GM12878 (cell line): Measurements from ENCODE around the gene PTPRN2. TPM values are rescaled to one million over a fixed set of nuclear protein-coding genes. Genes with fewer than 3 reads are reported as not detected.

Experiments used
- ATAC-seq: fragments of 200-7000 bp; cut with Tn5 transposase; 3 replicates; pipeline ENCODE4 v1.9.1; 2020; ENCODE audit warnings: mild to moderate bottlenecking, moderate library complexity
- BruUV-seq: library from RNA; stranded (reverse); fragments of 400-500 nt; replicated peaks from 2 replicates; lab custom pipeline; 2021; lab: Mats Ljungman, UMichigan
- CTCF ChIA-PET: fragments of 300-600 bp; sonication (Branson Sonifier 250); formaldehyde crosslinking; extraction: SDS; loops from one replicate; lab custom pipeline; 2021; ENCODE audit warnings: inconsistent platforms; lab: Yijun Ruan, JAX
- POLR2A ChIA-PET: fragments of 350-600 bp; formaldehyde crosslinking; extraction: SDS; loops from one replicate; lab custom pipeline; 2021; ENCODE audit warnings: inconsistent platforms; lab: Charles Lee
- RAD21 ChIA-PET: fragments of 300-600 bp; sonication (Branson Sonifier 250); formaldehyde crosslinking; loops from one replicate; lab custom pipeline; 2023; ENCODE audit warnings: antibody characterized with exemption; ENCODE audit not compliant: unreplicated experiment; lab: Charles Lee
- SMC1A ChIA-PET: fragments of 300-600 bp; sonication (Branson Sonifier 250); formaldehyde crosslinking; loops from one replicate; lab custom pipeline; 2023; ENCODE audit not compliant: unreplicated experiment, uncharacterized antibody; lab: Charles Lee
- DNase-seq: peaks from one replicate; pipeline ENCODE4 v3.0.0-alpha.2; 2011; ENCODE audit warnings: low read depth, low spot score
- FAIRE-seq: peaks from 3 replicates; lab custom pipeline; 2011; peaks lifted over from hg19 to GRCh38; lab: Jason Lieb, UNC
- H2AFZ ChIP-seq: 2 replicates; pipeline ENCODE4 v1.6.0; 2011; ENCODE audit warnings: low read depth, low read length, control low read depth; ENCODE audit not compliant: control insufficient read depth
- H3K27ac ChIP-seq: 2 replicates; pipeline ENCODE4 v1.5.1; 2011; ENCODE audit warnings: control low read depth; ENCODE audit not compliant: control insufficient read depth, insufficient read depth
- H3K27me3 ChIP-seq, 2 experiments: replicated peaks in 1 of 2; 2 replicates each; pipeline versions ENCODE4 v1.6.0 to v1.6.1; 2011; ENCODE audit warnings: low read length in 1 of 2; ENCODE audit not compliant: control insufficient read depth in 2 of 2, insufficient read depth in 2 of 2
- H3K36me3 ChIP-seq, 2 experiments: 2 replicates each; pipeline ENCODE4 v1.5.1; 2011; ENCODE audit warnings: low read length in 1 of 2; ENCODE audit not compliant: control insufficient read depth in 2 of 2, insufficient read depth in 2 of 2
- H3K4me1 ChIP-seq: 2 replicates; pipeline ENCODE4 v1.6.1; 2011; ENCODE audit warnings: mild to moderate bottlenecking, low read length, moderate library complexity, mixed read lengths; ENCODE audit not compliant: control insufficient read depth, insufficient read depth
- H3K4me2 ChIP-seq: 2 replicates; pipeline ENCODE4 v1.6.0; 2011; ENCODE audit warnings: control low read depth; ENCODE audit not compliant: control insufficient read depth, insufficient read depth
- H3K4me3 ChIP-seq: fragments of 200-600 bp; sonication (generic); 2 replicates; pipeline ENCODE4 v1.5.1; 2016
- H3K79me2 ChIP-seq: 2 replicates; pipeline ENCODE4 v1.6.0; 2011; ENCODE audit warnings: low read length; ENCODE audit not compliant: control insufficient read depth, insufficient read depth
- H3K9ac ChIP-seq: 2 replicates; pipeline ENCODE4 v1.8.0; 2011; ENCODE audit warnings: low read length, control low read depth, mixed read lengths; ENCODE audit not compliant: control insufficient read depth, insufficient read depth
- H3K9me3 ChIP-seq: replicated peaks from 3 replicates; pipeline ENCODE4 v1.5.1; 2011; ENCODE audit warnings: mild to moderate bottlenecking, low read length; ENCODE audit not compliant: control insufficient read depth, insufficient read depth
- H4K20me1 ChIP-seq: 2 replicates; pipeline ENCODE4 v1.6.0; 2011; ENCODE audit not compliant: control insufficient read depth, insufficient read depth
- CBX3 ChIP-seq: fragments of 200-600 bp; sonication (generic); IDR thresholded peaks from 2 replicates; pipeline ENCODE4 v1.6.1; 2016; ENCODE audit warnings: low read depth, borderline replicate concordance
- FOXK2 ChIP-seq: fragments of 450-650 bp; IDR thresholded peaks from 2 replicates; pipeline ENCODE4 v1.6.1; 2017; ENCODE audit warnings: mild to moderate bottlenecking, moderate library complexity
- IKZF2 ChIP-seq, 2 experiments: fragments of 450-650 bp; IDR thresholded peaks; 2 replicates each; pipeline ENCODE4 v1.6.1; 2017; ENCODE audit warnings: mild to moderate bottlenecking in 2 of 2, moderate library complexity in 2 of 2
- JUNB ChIP-seq: IDR thresholded peaks from 2 replicates; pipeline ENCODE4 v1.6.1; 2016; ENCODE audit warnings: antibody characterized with exemption, mild to moderate bottlenecking
- POLR2A ChIP-seq: IDR thresholded peaks from 2 replicates; pipeline ENCODE4 v1.6.1; 2011; ENCODE audit warnings: low read depth, mild to moderate bottlenecking, low read length
- RAD51 ChIP-seq: fragments of 450-650 bp; IDR thresholded peaks from 2 replicates; pipeline ENCODE4 v1.6.1; 2016; ENCODE audit warnings: moderate library complexity, mild to moderate bottlenecking, inconsistent platforms
- SMARCA5 ChIP-seq: fragments of 450-650 bp; IDR thresholded peaks from 2 replicates; pipeline ENCODE4 v1.6.1; 2017; ENCODE audit warnings: mild to moderate bottlenecking
- TCF3 ChIP-seq: IDR thresholded peaks from 2 replicates; pipeline ENCODE4 v1.6.1; 2012; ENCODE audit warnings: low read depth, mild to moderate bottlenecking, low read length, borderline replicate concordance; ENCODE audit not compliant: insufficient read depth
- YBX1 ChIP-seq: fragments of 450-650 bp; IDR thresholded peaks from 2 replicates; pipeline ENCODE4 v1.6.1; 2016; ENCODE audit warnings: antibody characterized with exemption
- ZSCAN29 ChIP-seq: fragments of 450-650 bp; IDR thresholded peaks from 2 replicates; pipeline ENCODE4 v1.6.1; 2017; ENCODE audit warnings: mild to moderate bottlenecking, moderate library complexity
- WGBS: methylation state at CpG from one replicate; pipeline ENCODE4 v1.1.6; 2016; ENCODE audit warnings: low lambda C conversion rate; ENCODE audit not compliant: insufficient replicate concordance, insufficient coverage; ENCODE audit errors: missing lambda C conversion rate; 5-methylcytosine and 5-hydroxymethylcytosine counted together
- in situ Hi-C: fragments of 300-500 bp; cut with MboI; formaldehyde crosslinking; loops from 9 replicates; pipeline ENCODE4 v1.14.3; 2018; ENCODE audit warnings: mixed read lengths
- intact Hi-C: fragments of 100-400 bp; cut with micrococcal nuclease; formaldehyde crosslinking; loops from one replicate; pipeline ENCODE4 v1.14.2; 2022; ENCODE audit not compliant: unreplicated experiment
- polyA plus RNA-seq, 11 experiments: library from polyadenylated mRNA; depleted of rRNA in 4 of 11; unstranded in 6 of 11; stranded (reverse) in 5 of 11; fragments of >200 nt; fragmentation: Nextera tagmentation in 4 of 11; fragmentation: Illumina TruSeq in 1 of 11; extraction: Ambion mirVana in 4 of 11; extraction: Trizol in 1 of 11; gene quantifications; 1 replicate in 1 of 11; 2 replicates in 10 of 11; pipeline versions ENCODE4 v1.2.1 to v1.2.3, GENCODE V29; 2011 to 2016; ENCODE audit warnings: inconsistent platforms in 2 of 11, missing spikeins in 2 of 11, low read depth in 1 of 11
- total RNA-seq, 4 experiments: library from RNA; depleted of rRNA in 3 of 4; stranded (reverse); fragments of >200 nt in 3 of 4; fragmentation: Illumina TruSeq in 1 of 4; extraction: Trizol in 1 of 4; gene quantifications; 2 replicates each; pipeline versions ENCODE4 v1.2.1 to v1.2.3, GENCODE V29; 2013 to 2021
- TF ChIP-seq, protein P1 (sequence below): fragments of 450-650 bp; formaldehyde crosslinking; IDR thresholded peaks from 2 replicates; pipeline ENCODE4 v1.5.0; 2022; ENCODE audit warnings: mild to moderate bottlenecking, missing genetic modification characterization
- TF ChIP-seq, protein P2 (sequence below): fragments of 150-350 bp; IDR thresholded peaks from 2 replicates; pipeline ENCODE4 v1.6.1; 2016; ENCODE audit warnings: low read depth, low read length
- TF ChIP-seq, protein P3 (sequence below): fragments of 450-650 bp; IDR thresholded peaks from 2 replicates; pipeline ENCODE4 v1.6.1; 2016; ENCODE audit warnings: mild to moderate bottlenecking, moderate library complexity, borderline replicate concordance

Gene PTPRN2
- total and polyA plus RNA-seq, 10 of the 15 experiments (the other 5 are each of a cell fraction or from before 2014, with no cell fraction given): 5.4 TPM; not detected in 9

DNA sequence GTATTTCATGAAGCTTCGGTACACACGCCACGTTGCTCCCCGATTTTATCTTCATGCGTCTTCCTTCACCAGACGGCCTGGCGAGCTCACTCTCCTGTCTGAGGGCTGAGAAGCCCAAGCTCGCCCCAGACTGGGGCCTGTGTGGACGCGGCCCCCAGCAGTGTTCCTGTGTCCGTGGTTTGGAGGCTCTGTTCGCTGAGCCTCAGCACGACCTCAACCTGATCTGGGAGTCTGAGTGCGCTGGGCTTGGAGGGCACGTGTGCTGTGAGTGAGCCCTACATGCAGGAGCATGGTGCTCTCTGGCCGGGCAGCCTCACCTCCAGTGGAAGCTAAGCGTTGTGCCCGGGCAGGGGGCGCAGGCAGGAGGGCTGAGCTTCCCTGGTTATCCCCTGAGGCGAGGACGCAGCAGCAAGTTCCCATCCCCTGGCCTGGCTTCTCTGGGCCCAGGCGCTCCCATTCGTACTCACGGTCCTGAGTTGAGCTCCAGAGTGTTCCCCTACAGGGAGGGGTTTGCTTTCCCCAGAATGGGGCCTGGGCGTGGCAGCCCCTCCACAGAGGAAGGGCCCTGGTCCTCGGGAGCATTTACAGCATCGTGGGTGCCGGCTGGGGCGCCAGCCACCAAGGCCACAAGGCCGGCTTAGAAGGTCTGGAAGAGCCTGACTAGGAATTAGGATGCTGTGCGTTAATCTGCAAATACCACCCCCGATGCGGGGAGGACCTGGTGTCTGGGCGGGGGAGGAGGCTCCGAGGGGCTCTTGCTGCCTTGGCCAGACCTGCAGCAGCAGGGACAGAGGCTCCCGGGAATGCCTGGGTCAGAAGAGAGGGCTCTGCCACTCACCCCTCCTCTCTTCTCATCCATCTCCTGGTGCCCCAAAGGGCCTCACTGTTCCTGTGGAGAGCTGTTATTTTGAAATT is 850.2 kb downstream of the PTPRN2 start (continued):
- no peak for TF ChIP-seq FOXK2
- no peak for TF ChIP-seq JUNB
- no peak for TF ChIP-seq SMARCA5
- TF ChIP-seq ZSCAN29: no peak
- TF ChIP-seq, protein P1, sequence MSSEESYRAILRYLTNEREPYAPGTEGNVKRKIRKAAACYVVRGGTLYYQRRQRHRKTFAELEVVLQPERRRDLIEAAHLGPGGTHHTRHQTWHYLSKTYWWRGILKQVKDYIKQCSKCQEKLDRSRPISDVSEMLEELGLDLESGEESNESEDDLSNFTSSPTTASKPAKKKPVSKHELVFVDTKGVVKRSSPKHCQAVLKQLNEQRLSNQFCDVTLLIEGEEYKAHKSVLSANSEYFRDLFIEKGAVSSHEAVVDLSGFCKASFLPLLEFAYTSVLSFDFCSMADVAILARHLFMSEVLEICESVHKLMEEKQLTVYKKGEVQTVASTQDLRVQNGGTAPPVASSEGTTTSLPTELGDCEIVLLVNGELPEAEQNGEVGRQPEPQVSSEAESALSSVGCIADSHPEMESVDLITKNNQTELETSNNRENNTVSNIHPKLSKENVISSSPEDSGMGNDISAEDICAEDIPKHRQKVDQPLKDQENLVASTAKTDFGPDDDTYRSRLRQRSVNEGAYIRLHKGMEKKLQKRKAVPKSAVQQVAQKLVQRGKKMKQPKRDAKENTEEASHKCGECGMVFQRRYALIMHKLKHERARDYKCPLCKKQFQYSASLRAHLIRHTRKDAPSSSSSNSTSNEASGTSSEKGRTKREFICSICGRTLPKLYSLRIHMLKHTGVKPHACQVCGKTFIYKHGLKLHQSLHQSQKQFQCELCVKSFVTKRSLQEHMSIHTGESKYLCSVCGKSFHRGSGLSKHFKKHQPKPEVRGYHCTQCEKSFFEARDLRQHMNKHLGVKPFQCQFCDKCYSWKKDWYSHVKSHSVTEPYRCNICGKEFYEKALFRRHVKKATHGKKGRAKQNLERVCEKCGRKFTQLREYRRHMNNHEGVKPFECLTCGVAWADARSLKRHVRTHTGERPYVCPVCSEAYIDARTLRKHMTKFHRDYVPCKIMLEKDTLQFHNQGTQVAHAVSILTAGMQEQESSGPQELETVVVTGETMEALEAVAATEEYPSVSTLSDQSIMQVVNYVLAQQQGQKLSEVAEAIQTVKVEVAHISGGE (CRISPR knock-in tag): no peak
- TF ChIP-seq RAD51: no peak
- TF ChIP-seq IKZF2 (IDR thresholded peaks at IDR 0.05): no peak
- TF ChIP-seq YBX1: no peak
- TF ChIP-seq CBX3: no peak

DNA sequence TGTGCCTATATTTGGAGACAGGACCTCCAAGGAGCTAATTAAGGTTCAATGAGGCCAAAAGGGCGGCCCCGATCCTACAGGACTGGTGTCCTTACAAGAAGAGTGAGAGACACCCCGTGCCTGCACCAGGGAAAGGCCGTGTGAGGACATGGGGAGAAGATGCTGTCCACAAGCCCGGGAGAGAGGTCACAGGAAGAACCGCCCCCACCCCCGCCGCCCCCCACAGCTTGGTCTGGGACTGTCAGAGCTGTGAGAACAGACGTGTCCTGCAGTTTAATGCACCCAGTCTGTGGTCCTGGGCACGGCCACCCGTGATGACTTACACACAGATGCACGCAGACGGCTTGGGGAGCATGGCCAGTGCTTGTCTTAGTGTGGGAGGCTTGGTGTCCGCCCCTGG is 851.3 kb downstream of the PTPRN2 start:
- Histone ChIP-seq H3K4me1 (no peaks in the 10 kb centered on the region), H3K36me3 (no peaks in the 10 kb centered on the region), H3K4me3 (no peak overlapping the region), H4K20me1 (no peaks in the 10 kb centered on the region), H3K9me3 (no peaks in the 10 kb centered on the region; the same call in 2 of the 3 replicates), H3K27me3 (no peaks in the 10 kb centered on the region), H3K27ac (no peak overlapping the region), H2AFZ (no peak overlapping the region), H3K9ac (no peak overlapping the region), H3K79me2 (no peaks in the 10 kb centered on the region), H3K4me2 (no peak overlapping the region)
- in situ Hi-C loops: no loop called here
- intact Hi-C loops: no loop called here
- ChIA-PET CTCF (no interaction called here), SMC1A (no interaction called here), POLR2A (no interaction called here), RAD21 (no interaction called here)
- FAIRE-seq: no peak
- 42% methylated on average over 14 of the region's 14 CpGs for WGBS
- no TSS peak for BruUV-seq
- ATAC-seq: no peak
- DNase-seq: no peak
- TF ChIP-seq POLR2A (no peak), TCF3 (no peak)
- TF ChIP-seq, protein P2, sequence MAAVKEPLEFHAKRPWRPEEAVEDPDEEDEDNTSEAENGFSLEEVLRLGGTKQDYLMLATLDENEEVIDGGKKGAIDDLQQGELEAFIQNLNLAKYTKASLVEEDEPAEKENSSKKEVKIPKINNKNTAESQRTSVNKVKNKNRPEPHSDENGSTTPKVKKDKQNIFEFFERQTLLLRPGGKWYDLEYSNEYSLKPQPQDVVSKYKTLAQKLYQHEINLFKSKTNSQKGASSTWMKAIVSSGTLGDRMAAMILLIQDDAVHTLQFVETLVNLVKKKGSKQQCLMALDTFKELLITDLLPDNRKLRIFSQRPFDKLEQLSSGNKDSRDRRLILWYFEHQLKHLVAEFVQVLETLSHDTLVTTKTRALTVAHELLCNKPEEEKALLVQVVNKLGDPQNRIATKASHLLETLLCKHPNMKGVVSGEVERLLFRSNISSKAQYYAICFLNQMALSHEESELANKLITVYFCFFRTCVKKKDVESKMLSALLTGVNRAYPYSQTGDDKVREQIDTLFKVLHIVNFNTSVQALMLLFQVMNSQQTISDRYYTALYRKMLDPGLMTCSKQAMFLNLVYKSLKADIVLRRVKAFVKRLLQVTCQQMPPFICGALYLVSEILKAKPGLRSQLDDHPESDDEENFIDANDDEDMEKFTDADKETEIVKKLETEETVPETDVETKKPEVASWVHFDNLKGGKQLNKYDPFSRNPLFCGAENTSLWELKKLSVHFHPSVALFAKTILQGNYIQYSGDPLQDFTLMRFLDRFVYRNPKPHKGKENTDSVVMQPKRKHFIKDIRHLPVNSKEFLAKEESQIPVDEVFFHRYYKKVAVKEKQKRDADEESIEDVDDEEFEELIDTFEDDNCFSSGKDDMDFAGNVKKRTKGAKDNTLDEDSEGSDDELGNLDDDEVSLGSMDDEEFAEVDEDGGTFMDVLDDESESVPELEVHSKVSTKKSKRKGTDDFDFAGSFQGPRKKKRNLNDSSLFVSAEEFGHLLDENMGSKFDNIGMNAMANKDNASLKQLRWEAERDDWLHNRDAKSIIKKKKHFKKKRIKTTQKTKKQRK: no peak
- TF ChIP-seq, protein P3, sequence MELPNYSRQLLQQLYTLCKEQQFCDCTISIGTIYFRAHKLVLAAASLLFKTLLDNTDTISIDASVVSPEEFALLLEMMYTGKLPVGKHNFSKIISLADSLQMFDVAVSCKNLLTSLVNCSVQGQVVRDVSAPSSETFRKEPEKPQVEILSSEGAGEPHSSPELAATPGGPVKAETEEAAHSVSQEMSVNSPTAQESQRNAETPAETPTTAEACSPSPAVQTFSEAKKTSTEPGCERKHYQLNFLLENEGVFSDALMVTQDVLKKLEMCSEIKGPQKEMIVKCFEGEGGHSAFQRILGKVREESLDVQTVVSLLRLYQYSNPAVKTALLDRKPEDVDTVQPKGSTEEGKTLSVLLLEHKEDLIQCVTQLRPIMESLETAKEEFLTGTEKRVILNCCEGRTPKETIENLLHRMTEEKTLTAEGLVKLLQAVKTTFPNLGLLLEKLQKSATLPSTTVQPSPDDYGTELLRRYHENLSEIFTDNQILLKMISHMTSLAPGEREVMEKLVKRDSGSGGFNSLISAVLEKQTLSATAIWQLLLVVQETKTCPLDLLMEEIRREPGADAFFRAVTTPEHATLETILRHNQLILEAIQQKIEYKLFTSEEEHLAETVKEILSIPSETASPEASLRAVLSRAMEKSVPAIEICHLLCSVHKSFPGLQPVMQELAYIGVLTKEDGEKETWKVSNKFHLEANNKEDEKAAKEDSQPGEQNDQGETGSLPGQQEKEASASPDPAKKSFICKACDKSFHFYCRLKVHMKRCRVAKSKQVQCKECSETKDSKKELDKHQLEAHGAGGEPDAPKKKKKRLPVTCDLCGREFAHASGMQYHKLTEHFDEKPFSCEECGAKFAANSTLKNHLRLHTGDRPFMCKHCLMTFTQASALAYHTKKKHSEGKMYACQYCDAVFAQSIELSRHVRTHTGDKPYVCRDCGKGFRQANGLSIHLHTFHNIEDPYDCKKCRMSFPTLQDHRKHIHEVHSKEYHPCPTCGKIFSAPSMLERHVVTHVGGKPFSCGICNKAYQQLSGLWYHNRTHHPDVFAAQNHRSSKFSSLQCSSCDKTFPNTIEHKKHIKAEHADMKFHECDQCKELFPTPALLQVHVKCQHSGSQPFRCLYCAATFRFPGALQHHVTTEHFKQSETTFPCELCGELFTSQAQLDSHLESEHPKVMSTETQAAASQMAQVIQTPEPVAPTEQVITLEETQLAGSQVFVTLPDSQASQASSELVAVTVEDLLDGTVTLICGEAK: no peak
